Measurements from ENCODE around the gene PLD1. TPM values are rescaled to one million over a fixed set of nuclear protein-coding genes. Genes with fewer than 3 reads are reported as not detected.

The PLD1 gene
- total RNA-seq, 1 experiment from 2014 or later: 32.5 TPM

GRCh38 chr3:171704002-171704401 lies 106.3 kb downstream of the PLD1 start:
- intact Hi-C loops (cut with micrococcal nuclease; ENCODE audit: unreplicated experiment): loop anchor here (1.0 to 5.0 kb wide), 2 partner anchors 68 to 126 kb away; no protein-coding TSS in a partner anchor
- no peaks in the 10 kb centered on the region for H3K36me3 ChIP-seq (ENCODE audit: low read depth)
- TF ChIP-seq CTCF (conservative IDR thresholded peaks at IDR 0.05) (peak; percentile 82), EZH2 (IDR thresholded peaks at IDR 0.05; ENCODE audit: low read depth) (no peak)
- H3K4me2 ChIP-seq: no peak overlapping the region
- H3K27me3 ChIP-seq (ENCODE audit: insufficient read depth, low read depth): no peaks in the 10 kb centered on the region
- H3K9me2 ChIP-seq (ENCODE audit: insufficient read depth): no peaks in the 10 kb centered on the region
- H2AFZ ChIP-seq: no peak overlapping the region
- peak in 1 of 2 experiments; percentile 29 for DNase-seq
- H3K9me3 ChIP-seq (ENCODE audit: insufficient read depth, low read depth): 0 out of 2 replicates have a peak, but pooled peaks cover 6% of the 10 kb centered on the region
- H3K79me2 ChIP-seq (ENCODE audit: low read depth): no peaks in the 10 kb centered on the region
- POLR2A ChIA-PET (ENCODE audit: unreplicated experiment): no interaction called here
- H4K20me1 ChIP-seq (ENCODE audit: insufficient read depth): no peaks in the 10 kb centered on the region
- H3K27ac ChIP-seq: no peak overlapping the region
- H3F3A ChIP-seq (ENCODE audit: insufficient read depth, low read depth): no peaks in the 10 kb centered on the region
- no peaks in the 10 kb centered on the region for H3K4me1 ChIP-seq (replicated peaks; ENCODE audit: insufficient read depth)
- CTCF ChIA-PET: interaction anchor here (0.6 to 2.2 kb wide), 3 partner anchors 68 to 552 kb away, joined by 3 to 11 read pairs (median 3); no protein-coding TSS in a partner anchor
- H3K4me3 ChIP-seq: no peak overlapping the region
- BruUV-seq (replicated peaks): no TSS peak

GRCh38 chr3:171703144-171703543 lies 107.1 kb downstream of the PLD1 start:
- no peak overlapping the region for H3K4me3 ChIP-seq
- ChIA-PET POLR2A (ENCODE audit: unreplicated experiment) (no interaction called here), CTCF (interaction anchor here (0.7 to 2.2 kb wide), 3 partner anchors 69 to 389 kb away, joined by 3 to 11 read pairs (median 3); no protein-coding TSS in a partner anchor)
- no peaks in the 10 kb centered on the region for H3K9me2 ChIP-seq (ENCODE audit: insufficient read depth)
- H3K9me3 ChIP-seq (ENCODE audit: insufficient read depth, low read depth): 0 out of 2 replicates have a peak, but pooled peaks cover 6% of the 10 kb centered on the region
- intact Hi-C loops (cut with micrococcal nuclease; ENCODE audit: unreplicated experiment): loop anchor here (5.0 kb wide), 1 partner anchor 69 kb away; no protein-coding TSS in a partner anchor
- TF ChIP-seq EZH2 (IDR thresholded peaks at IDR 0.05; ENCODE audit: low read depth) (no peak), CTCF (conservative IDR thresholded peaks at IDR 0.05) (no peak)
- H3K27me3 ChIP-seq (ENCODE audit: insufficient read depth, low read depth): no peaks in the 10 kb centered on the region
- H3K27ac ChIP-seq: no peak overlapping the region
- no TSS peak for BruUV-seq (replicated peaks)
- H3K4me2 ChIP-seq: no peak overlapping the region
- no peak overlapping the region for H2AFZ ChIP-seq
- no peaks in the 10 kb centered on the region for H4K20me1 ChIP-seq (ENCODE audit: insufficient read depth)
- no peaks in the 10 kb centered on the region for H3K79me2 ChIP-seq (ENCODE audit: low read depth)
- H3K36me3 ChIP-seq (ENCODE audit: low read depth): no peaks in the 10 kb centered on the region
- DNase-seq: no peak
- H3F3A ChIP-seq (ENCODE audit: insufficient read depth, low read depth): no peaks in the 10 kb centered on the region
- no peaks in the 10 kb centered on the region for H3K4me1 ChIP-seq (replicated peaks; ENCODE audit: insufficient read depth)

DNA sequence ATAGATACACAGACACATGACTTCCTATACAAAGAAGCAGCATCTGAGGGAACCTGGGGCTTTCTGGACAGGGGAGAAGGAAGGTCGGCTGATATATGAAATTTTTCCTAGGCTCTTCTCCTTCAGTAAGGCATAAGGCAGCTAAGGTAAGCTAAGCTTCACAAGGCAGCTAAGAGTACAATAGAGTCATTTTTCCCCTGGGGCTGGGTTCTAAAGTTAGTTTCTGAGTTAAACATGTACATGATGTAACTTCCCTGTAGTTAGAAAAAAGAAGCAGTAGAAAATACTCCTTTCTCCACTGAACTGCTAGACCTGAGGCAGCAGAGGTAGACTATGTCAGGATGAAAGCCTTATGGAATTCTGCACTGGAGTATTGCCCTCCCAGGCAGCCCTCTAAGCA lies 109.6 kb downstream of the PLD1 start:
- H2AFZ ChIP-seq: no peak overlapping the region
- no peaks in the 10 kb centered on the region for H3K79me2 ChIP-seq (ENCODE audit: low read depth)
- H3K4me3 ChIP-seq: no peak overlapping the region
- H3K9me2 ChIP-seq (ENCODE audit: insufficient read depth): no peaks in the 10 kb centered on the region
- no peak overlapping the region for H3K4me2 ChIP-seq
- 0 out of 2 replicates have a peak, but pooled peaks cover 6% of the 10 kb centered on the region for H3K9me3 ChIP-seq (ENCODE audit: insufficient read depth, low read depth)
- no TSS peak for BruUV-seq (replicated peaks)
- no peaks in the 10 kb centered on the region for H3F3A ChIP-seq (ENCODE audit: insufficient read depth, low read depth)
- POLR2A ChIA-PET (ENCODE audit: unreplicated experiment): no interaction called here
- CTCF ChIA-PET: interaction anchor here (0.6 kb wide), 1 partner anchor 31 kb away, joined by 3 read pairs; no protein-coding TSS in a partner anchor
- H3K27ac ChIP-seq: no peak overlapping the region
- no peaks in the 10 kb centered on the region for H3K36me3 ChIP-seq (ENCODE audit: low read depth)
- no peak for DNase-seq
- no peaks in the 10 kb centered on the region for H3K27me3 ChIP-seq (ENCODE audit: insufficient read depth, low read depth)
- TF ChIP-seq EZH2 (IDR thresholded peaks at IDR 0.05; ENCODE audit: low read depth) (no peak), CTCF (conservative IDR thresholded peaks at IDR 0.05) (no peak)
- H4K20me1 ChIP-seq (ENCODE audit: insufficient read depth): no peaks in the 10 kb centered on the region
- no peaks in the 10 kb centered on the region for H3K4me1 ChIP-seq (replicated peaks; ENCODE audit: insufficient read depth)
- intact Hi-C loops (cut with micrococcal nuclease; ENCODE audit: unreplicated experiment): loop anchor here (5.0 kb wide), 1 partner anchor 72 kb away; no protein-coding TSS in a partner anchor

Data from PC-9 (cell line).